ENCODE measurements around the gene GABRD.

The GABRD gene

GRCh38 chr1:2053784-2054376 lies 34.7 kb downstream of the GABRD start:
- DNase-seq (ENCODE audit: low read depth): no peak
- no peak for TF ChIP-seq CTCF (IDR thresholded peaks at IDR 0.05; ENCODE audit: insufficient read depth, low read depth, low read length, missing control alignments)
- H3K4me3 ChIP-seq (ENCODE audit: low read length): no peak overlapping the region

DNA sequence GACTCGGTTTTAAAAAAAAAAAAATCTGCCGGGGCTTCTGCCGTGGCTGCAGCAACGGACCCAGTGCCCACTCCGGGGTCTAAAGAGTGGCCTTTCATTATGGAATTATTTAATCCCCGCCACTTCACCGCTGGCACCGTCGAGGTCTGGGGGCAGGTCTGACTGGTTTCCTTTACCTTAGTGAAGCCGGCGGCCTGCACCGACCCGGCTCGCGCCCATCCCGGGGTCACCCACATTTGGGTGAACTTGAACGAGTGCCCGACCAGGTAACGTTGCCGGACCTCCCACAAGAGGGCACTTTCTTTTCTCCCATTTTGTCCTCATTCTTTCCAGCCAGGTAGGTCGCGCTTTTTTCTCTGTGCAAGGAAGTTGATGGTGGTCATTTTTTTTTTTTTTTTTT lies 35.4 kb downstream of the GABRD start:
- DNase-seq (ENCODE audit: low read depth): no peak

DNA sequence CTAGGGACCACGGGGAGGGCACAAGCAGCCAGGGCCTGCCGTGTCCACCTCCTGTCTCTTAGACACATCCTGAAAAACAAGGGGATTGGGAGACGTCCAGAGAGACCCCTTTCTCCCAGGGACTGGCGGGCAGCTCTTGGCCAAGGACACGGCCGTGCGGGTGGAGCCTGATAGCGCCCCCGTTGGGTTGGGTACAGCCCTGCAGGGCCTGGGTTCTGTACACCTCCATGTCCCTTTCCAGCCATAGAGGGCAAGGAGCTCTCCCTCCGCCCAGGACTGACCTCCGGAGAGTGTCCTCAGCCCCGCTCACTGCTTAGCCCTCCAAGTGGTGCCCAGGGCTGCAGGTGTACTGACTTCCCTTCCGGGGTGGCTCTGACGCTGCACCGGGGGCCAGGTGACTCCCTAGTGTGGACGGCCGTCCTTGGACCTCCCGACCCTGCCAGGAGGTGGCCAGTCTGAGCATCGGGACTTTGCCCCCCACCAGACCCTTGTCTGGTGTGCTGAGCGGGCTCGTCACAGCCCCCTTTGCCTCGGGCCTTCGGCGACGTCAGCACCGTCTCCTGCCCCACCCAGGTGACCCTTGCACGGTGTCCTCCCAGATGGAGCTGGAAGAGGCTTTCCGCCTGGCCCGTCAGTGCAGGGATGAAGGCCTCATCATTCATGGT lies 36.9 kb downstream of the GABRD start:
- no peak overlapping the region for H3K4me3 ChIP-seq (ENCODE audit: low read length)

More for the DNA sequence above, 35.4 kb downstream of the GABRD start:
- no peak for TF ChIP-seq CTCF (IDR thresholded peaks at IDR 0.05; ENCODE audit: insufficient read depth, low read depth, low read length, missing control alignments)
- H3K4me3 ChIP-seq (ENCODE audit: low read length): no peak overlapping the region

DNA sequence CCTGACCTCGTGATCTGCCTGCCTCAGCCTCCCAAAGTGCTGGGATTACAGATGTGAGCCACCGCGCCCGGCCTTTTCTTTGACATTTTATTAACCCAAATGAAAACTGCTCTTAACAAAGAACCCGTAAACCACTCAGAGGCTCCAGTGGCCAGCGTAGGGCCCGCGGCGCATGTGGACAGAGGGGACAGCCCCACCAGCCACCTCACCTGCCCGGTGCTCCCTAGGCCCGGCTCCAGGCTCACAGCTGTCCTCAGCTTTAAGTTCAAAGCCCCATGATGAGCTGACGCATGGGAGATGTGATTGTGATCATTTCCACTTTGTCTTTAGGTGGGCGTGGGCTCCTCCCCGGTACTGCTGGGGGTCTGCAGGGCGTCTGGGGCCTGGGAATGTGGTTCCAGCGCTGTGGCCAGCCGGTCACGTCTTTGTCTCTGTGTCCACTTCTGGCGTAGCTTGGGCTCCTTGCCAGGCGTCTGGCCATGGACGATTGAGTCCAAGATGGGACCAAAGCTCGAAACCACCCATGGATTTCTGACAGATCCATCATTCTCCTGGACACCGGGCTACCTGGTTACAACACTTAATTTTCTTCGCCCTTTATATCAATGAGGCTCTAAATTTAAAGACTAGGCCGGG lies 37.9 kb downstream of the GABRD start:
- no peak overlapping the region for H3K4me3 ChIP-seq (ENCODE audit: low read length)
- TF ChIP-seq CTCF (IDR thresholded peaks at IDR 0.05; ENCODE audit: insufficient read depth, low read depth, low read length, missing control alignments): no peak
- DNase-seq (ENCODE audit: low read depth): no peak

More for the DNA sequence above, 36.9 kb downstream of the GABRD start:
- no peak for TF ChIP-seq CTCF (IDR thresholded peaks at IDR 0.05; ENCODE audit: insufficient read depth, low read depth, low read length, missing control alignments)
- no peak for DNase-seq (ENCODE audit: low read depth)

DNA sequence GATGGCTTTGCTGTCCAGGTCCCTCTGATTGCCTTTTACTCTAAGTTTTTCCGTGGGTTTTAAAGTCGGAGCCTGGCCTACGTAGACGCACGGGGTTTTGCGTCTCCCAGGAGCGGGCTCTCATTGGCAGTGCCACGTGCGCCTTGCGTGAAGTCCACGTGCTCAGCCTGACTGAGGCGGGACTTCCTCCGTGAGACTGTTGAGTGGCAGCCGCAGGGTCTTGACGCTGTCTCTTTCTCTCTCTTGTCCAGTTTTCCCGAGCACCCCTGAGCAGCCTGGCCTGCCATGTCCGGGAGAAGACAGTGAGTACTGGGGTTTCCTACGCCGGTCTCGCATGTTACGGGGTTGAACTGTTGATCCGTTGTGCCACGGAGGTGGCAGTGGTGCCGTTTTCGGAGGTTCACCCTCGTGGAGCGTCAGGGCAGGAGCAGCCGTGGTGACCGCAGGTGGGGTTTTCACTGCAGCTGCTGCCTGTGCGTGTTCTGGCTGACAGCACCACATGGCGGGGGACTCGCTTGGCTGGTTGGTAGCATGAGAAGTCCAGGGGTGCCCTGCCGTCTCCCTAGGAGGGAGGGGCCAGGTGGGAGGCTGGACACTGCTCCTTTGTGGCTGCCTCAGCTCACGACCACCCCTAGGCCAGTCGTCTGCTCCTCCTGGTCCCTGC lies 40.3 kb downstream of the GABRD start:
- DNase-seq (ENCODE audit: low read depth): no peak
- TF ChIP-seq CTCF (IDR thresholded peaks at IDR 0.05; ENCODE audit: insufficient read depth, low read depth, low read length, missing control alignments): no peak
- H3K4me3 ChIP-seq (ENCODE audit: low read length): no peak overlapping the region

DNA sequence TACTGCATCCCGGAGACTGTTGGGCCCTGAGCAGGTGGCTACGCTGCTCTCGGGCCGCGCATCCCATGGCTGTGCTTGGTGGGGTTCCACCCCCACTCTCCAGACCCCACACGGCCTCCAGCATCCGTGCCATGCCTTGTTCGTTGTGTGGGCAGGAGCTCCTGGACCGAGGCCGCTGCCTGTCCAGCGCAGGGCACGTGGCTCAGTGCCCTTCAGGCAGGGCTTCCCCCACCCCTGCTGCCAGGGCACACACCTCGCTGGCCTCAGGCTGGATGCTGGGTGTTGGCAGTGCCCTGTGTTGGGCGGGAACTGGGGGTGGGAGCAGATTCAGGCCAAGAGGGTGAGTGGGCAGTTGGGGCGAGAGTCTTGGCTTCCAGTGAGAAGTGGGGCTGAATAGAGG lies 40.9 kb downstream of the GABRD start:
- no peak overlapping the region for H3K4me3 ChIP-seq (ENCODE audit: low read length)
- DNase-seq (ENCODE audit: low read depth): no peak
- no peak for TF ChIP-seq CTCF (IDR thresholded peaks at IDR 0.05; ENCODE audit: insufficient read depth, low read depth, low read length, missing control alignments)

Measured in epithelial cell of esophagus (primary cell).